Measurements from ENCODE around the gene TRAF7.

The TRAF7 gene

GRCh38 chr16:2165861-2166260 is 10.3 kb downstream of the TRAF7 start:
- DNase-seq (ENCODE audit: low read depth, low spot score), result no peak

GRCh38 chr16:2166263-2167067 is 10.9 kb downstream of the TRAF7 start:
- DNase-seq (ENCODE audit: low read depth, low spot score), result no peak

GRCh38 chr16:2167068-2167638 is 11.6 kb downstream of the TRAF7 start:
- DNase-seq (ENCODE audit: low read depth, low spot score), result no peak

GRCh38 chr16:2170080-2170479 is 14.5 kb downstream of the TRAF7 start:
- no peak for DNase-seq (ENCODE audit: low read depth, low spot score)

GRCh38 chr16:2170587-2171435 is 15.2 kb downstream of the TRAF7 start:
- DNase-seq (ENCODE audit: low read depth, low spot score), result no peak

- no peak for DNase-seq (ENCODE audit: low read depth, low spot score)
Measured at GRCh38 chr16:2171601-2172178, 16.1 kb downstream of the TRAF7 start.

GRCh38 chr16:2172688-2173335 is 17.2 kb downstream of the TRAF7 start:
- no peak for DNase-seq (ENCODE audit: low read depth, low spot score)

GRCh38 chr16:2173366-2173765 is 17.8 kb downstream of the TRAF7 start:
- DNase-seq (ENCODE audit: low read depth, low spot score), result no peak

GRCh38 chr16:2173916-2174315 is 18.3 kb downstream of the TRAF7 start:
- DNase-seq (ENCODE audit: low read depth, low spot score), result no peak

GRCh38 chr16:2174396-2175131 is 19.0 kb downstream of the TRAF7 start:
- no peak for DNase-seq (ENCODE audit: low read depth, low spot score)

- DNase-seq (ENCODE audit: low read depth, low spot score), result no peak
Measured at GRCh38 chr16:2175454-2175853, 19.9 kb downstream of the TRAF7 start.

- DNase-seq (ENCODE audit: low read depth, low spot score), result no peak
Measured at GRCh38 chr16:2176047-2176446, 20.5 kb downstream of the TRAF7 start.

- DNase-seq (ENCODE audit: low read depth, low spot score), result no peak
Measured at GRCh38 chr16:2177101-2177500, 21.5 kb downstream of the TRAF7 start.

GRCh38 chr16:2177561-2177960 is 22.0 kb downstream of the TRAF7 start:
- DNase-seq (ENCODE audit: low read depth, low spot score), result no peak

GRCh38 chr16:2178321-2179106 is 22.9 kb downstream of the TRAF7 start:
- no peak for DNase-seq (ENCODE audit: low read depth, low spot score)

- no peak for DNase-seq (ENCODE audit: low read depth, low spot score)
Measured at GRCh38 chr16:2179107-2179501, 23.5 kb downstream of the TRAF7 start.

GRCh38 chr16:2179576-2179975 is 24.0 kb downstream of the TRAF7 start:
- no peak for DNase-seq (ENCODE audit: low read depth, low spot score)

GRCh38 chr16:2180461-2180860 is 24.9 kb downstream of the TRAF7 start:
- no peak for DNase-seq (ENCODE audit: low read depth, low spot score)

- DNase-seq (ENCODE audit: low read depth, low spot score), result no peak
Measured at GRCh38 chr16:2180962-2181923, 25.7 kb downstream of the TRAF7 start.

All from activated CD4-positive, CD25-positive, alpha-beta regulatory T cell treated with anti-CD3 and anti-CD28 coated beads, Interleukin-2, amount 50 U/mL, for 16 hours (primary cell).